Measurements from ENCODE around the gene ARMC7. TPM values are rescaled to one million over a fixed set of nuclear protein-coding genes. Genes with fewer than 3 reads are reported as not detected.
A peak's percentile ranks its signal among the peaks of the same experiment; 100 is the strongest.
"Not testable (repeated sequence)": the region's sequence is repeated elsewhere in the genome, so short reads cannot be mapped to it uniquely, and the experiment has no call there.

The ARMC7 gene
- total RNA-seq, 2 experiments from 2014 or later: 6.7 to 7.7 TPM

GRCh38 chr17:75067856-75068255 is 41.9 kb upstream of the ARMC7 start:
- POLR2A ChIA-PET: interaction anchor here (0.7 kb wide), 1 partner anchor 42 kb away, joined by 4 read pairs; the partner anchor contains the start of gene ARMC7
- H3K9me3 Mint-ChIP-seq (ENCODE audit: low read depth): no peaks in the 10 kb centered on the region
- DNase-seq (peak; percentile 52), ATAC-seq (peak; percentile 76)
- H3K4me3 Mint-ChIP-seq: no peak overlapping the region
- no peaks in the 10 kb centered on the region for H3K27me3 Mint-ChIP-seq
- peaks cover 39% of the 10 kb centered on the region for H3K4me1 Mint-ChIP-seq
- intact Hi-C loops (cut with DNase I, micrococcal nuclease): loop anchor here (5.0 kb wide), 3 partner anchors 39 to 134 kb away; partner anchors contain the start of genes ARMC7 (in 1 of the 2) and NT5C (in 1 of the 2)
- H3K36me3 Mint-ChIP-seq (ENCODE audit: low read depth): peaks cover 13% of the 10 kb centered on the region
- CTCF ChIA-PET: interaction anchor here (0.6 to 2.3 kb wide), 3 partner anchors 8 to 40 kb away, joined by 3 to 11 read pairs (median 6); no protein-coding TSS in a partner anchor
- peak overlapping the region; percentile 66 for H3K27ac Mint-ChIP-seq

DNA sequence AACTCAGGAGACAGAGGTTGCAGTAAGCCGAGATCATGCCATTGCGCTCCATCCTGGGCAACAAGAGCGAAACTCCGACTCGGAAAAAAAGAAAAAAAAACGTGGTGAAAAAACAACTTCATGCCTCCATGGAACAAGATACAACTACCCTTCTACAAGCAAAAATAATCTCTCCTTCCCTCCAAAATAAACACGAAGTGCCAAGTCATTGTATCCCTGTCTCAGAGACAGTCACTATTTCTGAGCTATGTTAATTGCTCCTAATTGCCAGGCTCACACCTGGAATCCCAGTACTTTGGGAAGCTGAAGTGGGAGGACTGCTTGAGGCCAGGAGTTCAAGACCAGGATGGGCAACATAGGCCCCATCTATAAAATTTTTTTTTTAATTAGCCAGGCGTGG is 41.0 kb upstream of the ARMC7 start:
- H3K27me3 Mint-ChIP-seq: no peaks in the 10 kb centered on the region
- no peaks in the 10 kb centered on the region for H3K9me3 Mint-ChIP-seq (ENCODE audit: low read depth)
- no peak overlapping the region for H3K4me3 Mint-ChIP-seq
- ChIA-PET CTCF (interaction anchor here (0.5 to 2.3 kb wide), 6 partner anchors 9 to 119 kb away, joined by 3 to 11 read pairs (median 4); no protein-coding TSS in a partner anchor), POLR2A (no interaction called here)
- DNase-seq (no peak), ATAC-seq (no peak)
- H3K36me3 Mint-ChIP-seq (ENCODE audit: low read depth): peaks cover 13% of the 10 kb centered on the region
- intact Hi-C loops (cut with DNase I, micrococcal nuclease): loop anchor here (5.0 kb wide), 3 partner anchors 39 to 134 kb away; partner anchors contain the start of genes ARMC7 (in 1 of the 2) and NT5C (in 1 of the 2)
- peaks cover 39% of the 10 kb centered on the region for H3K4me1 Mint-ChIP-seq
- peak overlapping the region; percentile 10 for H3K27ac Mint-ChIP-seq

- POLR2A ChIA-PET: no interaction called here
- H3K9me3 Mint-ChIP-seq (ENCODE audit: low read depth): no peaks in the 10 kb centered on the region
- no peak for ATAC-seq
- peak; percentile 31 for DNase-seq
- H3K4me1 Mint-ChIP-seq: peaks cover 34% of the 10 kb centered on the region
- CTCF ChIA-PET: interaction anchor here (0.8 to 2.3 kb wide), 6 partner anchors 10 to 387 kb away, joined by 3 to 11 read pairs (median 6); partner anchors contain the start of gene TMEM94
- H3K36me3 Mint-ChIP-seq (ENCODE audit: low read depth): peaks cover 4% of the 10 kb centered on the region
- H3K27me3 Mint-ChIP-seq: no peaks in the 10 kb centered on the region
- no peak overlapping the region for H3K4me3 Mint-ChIP-seq
- H3K27ac Mint-ChIP-seq: no peak overlapping the region
- intact Hi-C loops (cut with DNase I, micrococcal nuclease): loop anchor here (5.0 kb wide), 3 partner anchors 38 to 133 kb away; partner anchors contain the start of genes ARMC7 (in 1 of the 2) and NT5C (in 1 of the 2)
These were observed 40.0 kb upstream of the ARMC7 start for GRCh38 chr17:75069783-75070182.

GRCh38 chr17:75071478-75072271 is 38.1 kb upstream of the ARMC7 start:
- CTCF ChIA-PET: interaction anchor here (0.7 to 1.5 kb wide), 5 partner anchors 22 to 161 kb away, joined by 3 to 6 read pairs (median 3); partner anchors contain the start of gene ARMC7
- H3K36me3 Mint-ChIP-seq (ENCODE audit: low read depth); H3K4me3 Mint-ChIP-seq; DNase-seq; ATAC-seq; H3K27ac Mint-ChIP-seq; H3K9me3 Mint-ChIP-seq (ENCODE audit: low read depth); intact Hi-C loops (cut with DNase I, micrococcal nuclease); H3K27me3 Mint-ChIP-seq: not testable (repeated sequence)
- H3K4me1 Mint-ChIP-seq: peaks cover 16% of the 10 kb centered on the region
- POLR2A ChIA-PET: interaction anchor here (0.7 kb wide), 1 partner anchor 43 kb away, joined by 5 read pairs; no protein-coding TSS in a partner anchor

DNA sequence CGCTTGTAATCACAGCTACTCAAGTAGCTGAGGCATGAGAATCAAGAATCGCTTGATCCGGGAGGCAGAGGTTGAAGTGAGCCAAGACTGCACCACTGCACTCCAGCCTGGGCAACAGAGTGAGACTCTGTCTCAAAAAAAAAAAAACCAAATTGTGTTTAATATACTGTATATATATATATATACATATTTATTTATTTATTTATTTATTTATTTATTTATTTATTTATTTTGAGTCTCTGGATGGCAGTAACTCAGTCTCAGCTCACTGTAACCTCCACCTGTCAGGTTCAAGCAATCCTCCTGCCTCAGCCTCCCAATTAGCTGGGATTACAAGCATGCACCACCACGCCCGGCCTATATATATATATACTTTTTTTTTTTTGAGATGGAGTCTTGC is 36.9 kb upstream of the ARMC7 start:
- H3K4me3 Mint-ChIP-seq; POLR2A ChIA-PET; intact Hi-C loops (cut with DNase I, micrococcal nuclease); DNase-seq; H3K36me3 Mint-ChIP-seq (ENCODE audit: low read depth); H3K9me3 Mint-ChIP-seq (ENCODE audit: low read depth); H3K27me3 Mint-ChIP-seq; H3K27ac Mint-ChIP-seq; ATAC-seq: not testable (repeated sequence)
- CTCF ChIA-PET: interaction anchor here (0.7 to 1.5 kb wide), 4 partner anchors 24 to 434 kb away, joined by 3 to 4 read pairs (median 3); no protein-coding TSS in a partner anchor
- H3K4me1 Mint-ChIP-seq: peaks cover 17% of the 10 kb centered on the region

GRCh38 chr17:75073618-75074047 is 36.1 kb upstream of the ARMC7 start:
- DNase-seq (no peak), ATAC-seq (no peak)
- Mint-ChIP-seq H3K36me3 (ENCODE audit: low read depth) (no peaks in the 10 kb centered on the region), H3K9me3 (ENCODE audit: low read depth) (no peaks in the 10 kb centered on the region), H3K4me3 (no peak overlapping the region), H3K27ac (no peak overlapping the region), H3K27me3 (no peaks in the 10 kb centered on the region), H3K4me1 (peaks cover 19% of the 10 kb centered on the region)
- CTCF ChIA-PET: interaction anchor here (1.0 kb wide), 1 partner anchor 28 kb away, joined by 3 read pairs; no protein-coding TSS in a partner anchor
- intact Hi-C loops (cut with DNase I, micrococcal nuclease): no loop called here
- POLR2A ChIA-PET: interaction anchor here (1.1 kb wide), 1 partner anchor 32 kb away, joined by 3 read pairs; no protein-coding TSS in a partner anchor

- Mint-ChIP-seq H3K9me3 (ENCODE audit: low read depth) (no peaks in the 10 kb centered on the region), H3K27me3 (no peaks in the 10 kb centered on the region), H3K36me3 (ENCODE audit: low read depth) (no peaks in the 10 kb centered on the region), H3K27ac (no peak overlapping the region), H3K4me3 (no peak overlapping the region), H3K4me1 (peaks cover 25% of the 10 kb centered on the region)
- DNase-seq (no peak), ATAC-seq (no peak)
- ChIA-PET POLR2A (interaction anchor here (0.7 to 1.1 kb wide), 2 partner anchors 31 to 36 kb away, joined by 3 to 4 read pairs; no protein-coding TSS in a partner anchor), CTCF (interaction anchor here (0.5 to 0.7 kb wide), 3 partner anchors 46 to 179 kb away, joined by 3 read pairs; no protein-coding TSS in a partner anchor)
- intact Hi-C loops (cut with DNase I, micrococcal nuclease): no loop called here
These were observed 35.2 kb upstream of the ARMC7 start for GRCh38 chr17:75074532-75074931.

DNA sequence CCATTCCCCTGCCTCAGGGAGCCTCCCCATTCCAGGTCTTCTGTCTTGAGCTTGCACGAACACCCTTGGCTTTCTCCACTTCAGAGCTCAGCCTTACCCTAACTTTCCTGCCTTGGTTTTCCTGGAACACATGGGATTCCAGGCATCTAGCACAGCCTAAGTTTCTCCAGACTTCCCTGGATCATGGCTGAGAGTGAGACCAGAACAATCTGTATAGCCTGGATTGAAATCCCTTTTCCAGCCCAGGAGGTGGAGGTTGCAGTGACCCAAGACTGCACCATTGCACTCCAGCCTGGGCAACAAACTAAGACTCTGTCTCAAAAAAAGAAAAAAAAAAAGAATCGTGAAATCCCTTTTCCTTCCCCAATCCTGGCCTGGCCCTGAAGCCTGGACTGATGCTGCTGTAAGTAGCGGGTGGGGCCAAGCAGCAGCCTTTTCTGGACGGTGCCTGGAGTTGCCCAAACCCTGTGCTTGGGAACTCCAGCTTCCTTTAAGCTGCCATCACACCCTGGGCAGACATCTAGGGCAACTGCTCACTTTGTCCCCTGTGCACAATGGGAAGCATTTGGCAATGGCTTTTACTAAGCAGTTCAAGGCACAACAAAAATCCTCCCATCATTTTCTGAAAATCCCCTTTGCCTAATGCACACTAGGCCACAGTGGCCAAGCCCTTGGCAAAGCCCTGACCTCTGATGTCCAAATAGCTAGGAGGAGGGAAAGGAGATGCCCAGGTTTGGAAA is 34.0 kb upstream of the ARMC7 start:
- intact Hi-C loops (cut with DNase I, micrococcal nuclease): no loop called here
- Mint-ChIP-seq H3K4me3 (no peak overlapping the region), H3K4me1 (peaks cover 29% of the 10 kb centered on the region), H3K9me3 (ENCODE audit: low read depth) (no peaks in the 10 kb centered on the region), H3K27ac (no peak overlapping the region), H3K27me3 (no peaks in the 10 kb centered on the region), H3K36me3 (ENCODE audit: low read depth) (no peaks in the 10 kb centered on the region)
- CTCF ChIA-PET: interaction anchor here (0.8 to 1.3 kb wide), 3 partner anchors 15 to 30 kb away, joined by 3 to 4 read pairs (median 3); no protein-coding TSS in a partner anchor
- POLR2A ChIA-PET: interaction anchor here (0.5 to 1.1 kb wide), 3 partner anchors 12 to 130 kb away, joined by 6 to 9 read pairs (median 6); partner anchors contain the start of gene NUP85
- no peak for DNase-seq
- ATAC-seq: no peak

GRCh38 chr17:75077072-75077495 is 32.7 kb upstream of the ARMC7 start:
- DNase-seq: peak; percentile 18
- H3K4me1 Mint-ChIP-seq: peaks cover 29% of the 10 kb centered on the region
- intact Hi-C loops (cut with DNase I, micrococcal nuclease): no loop called here
- no peaks in the 10 kb centered on the region for H3K36me3 Mint-ChIP-seq (ENCODE audit: low read depth)
- ATAC-seq: no peak
- no peak overlapping the region for H3K27ac Mint-ChIP-seq
- POLR2A ChIA-PET: interaction anchor here (0.6 kb wide), 1 partner anchor 195 kb away, joined by 3 read pairs; no protein-coding TSS in a partner anchor
- H3K27me3 Mint-ChIP-seq: no peaks in the 10 kb centered on the region
- no peaks in the 10 kb centered on the region for H3K9me3 Mint-ChIP-seq (ENCODE audit: low read depth)
- CTCF ChIA-PET: no interaction called here
- peak overlapping the region; percentile 41 for H3K4me3 Mint-ChIP-seq

GRCh38 chr17:75077496-75078283 is 32.1 kb upstream of the ARMC7 start:
- ChIA-PET CTCF (interaction anchor here (0.8 kb wide), 1 partner anchor 36 kb away, joined by 5 read pairs; no protein-coding TSS in a partner anchor), POLR2A (interaction anchor here (0.6 to 1.4 kb wide), 2 partner anchors 12 to 195 kb away, joined by 3 read pairs; no protein-coding TSS in a partner anchor)
- intact Hi-C loops (cut with DNase I, micrococcal nuclease): no loop called here
- DNase-seq (peak; percentile 72), ATAC-seq (peak; percentile 79)
- Mint-ChIP-seq H3K27me3 (no peaks in the 10 kb centered on the region), H3K36me3 (ENCODE audit: low read depth) (no peaks in the 10 kb centered on the region), H3K4me3 (peak overlapping the region; percentile 41), H3K27ac (peak overlapping the region; percentile 31), H3K9me3 (ENCODE audit: low read depth) (no peaks in the 10 kb centered on the region), H3K4me1 (peaks cover 31% of the 10 kb centered on the region)

Measured in activated CD4-positive, alpha-beta T cell treated with anti-CD3 and anti-CD28 coated beads for 36 hours (primary cell).